NCI-H2029 (cell line): ENCODE data around the gene KIFAP3.
"Not testable (repeated sequence)": the region's sequence is repeated elsewhere in the genome, so short reads cannot be mapped to it uniquely, and the experiment has no call there.

Experiments used
- DNase-seq: peaks from one replicate; lab custom pipeline; 2025; lab: John Stamatoyannopoulos, UW

Gene KIFAP3

DNA sequence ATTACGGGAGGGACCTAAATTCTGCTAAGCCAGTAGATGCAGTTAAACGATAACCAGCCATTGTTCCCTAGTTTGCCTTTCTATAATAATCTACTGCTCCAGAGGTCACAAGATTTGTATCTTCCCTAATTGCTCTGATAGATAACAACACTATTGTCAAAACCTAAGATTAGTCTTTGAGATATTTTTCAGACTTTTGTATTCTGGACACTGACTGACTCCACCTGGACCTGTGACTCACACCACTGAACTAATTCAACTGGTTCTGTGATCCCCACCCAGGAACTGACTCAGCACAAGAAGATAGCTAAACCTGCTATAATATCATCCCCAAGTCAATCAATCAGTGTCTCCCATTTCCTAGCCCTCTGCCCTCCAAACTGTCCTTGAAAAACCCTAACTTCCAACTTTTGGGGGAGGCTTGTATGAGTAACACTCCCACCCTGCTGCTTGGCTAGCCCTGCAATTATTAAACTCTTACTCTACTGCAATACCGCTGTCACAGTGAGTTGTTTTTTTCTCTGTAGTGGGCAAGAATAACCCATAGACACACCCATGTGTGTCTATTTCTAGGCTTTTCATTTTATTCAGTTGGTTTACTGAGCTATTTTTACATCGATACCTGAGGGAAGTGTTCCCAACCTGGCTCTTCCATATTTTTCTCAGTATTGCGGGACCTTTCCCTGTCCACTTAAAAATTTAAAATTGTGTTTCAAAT lies 11.2 kb downstream of the KIFAP3 start:
- no peak for DNase-seq

DNA sequence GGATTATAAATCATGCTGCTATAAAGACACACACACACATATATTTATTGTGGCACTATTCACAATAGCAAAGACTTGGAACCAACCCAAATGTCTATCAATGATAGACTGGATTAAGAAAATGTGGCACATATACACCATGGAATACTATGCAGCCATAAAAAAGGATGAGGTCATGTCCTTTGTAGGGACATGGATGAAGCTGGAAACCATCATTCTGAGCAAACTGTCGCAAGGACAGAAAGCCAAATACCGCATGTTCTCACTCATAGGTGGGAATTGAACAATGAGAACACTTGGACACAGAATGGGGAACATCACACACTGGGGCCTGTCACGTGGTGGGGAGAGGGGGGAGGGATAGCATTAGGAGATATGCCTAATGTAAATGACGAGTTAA lies 12.8 kb downstream of the KIFAP3 start:
- not testable (repeated sequence) for DNase-seq

DNA sequence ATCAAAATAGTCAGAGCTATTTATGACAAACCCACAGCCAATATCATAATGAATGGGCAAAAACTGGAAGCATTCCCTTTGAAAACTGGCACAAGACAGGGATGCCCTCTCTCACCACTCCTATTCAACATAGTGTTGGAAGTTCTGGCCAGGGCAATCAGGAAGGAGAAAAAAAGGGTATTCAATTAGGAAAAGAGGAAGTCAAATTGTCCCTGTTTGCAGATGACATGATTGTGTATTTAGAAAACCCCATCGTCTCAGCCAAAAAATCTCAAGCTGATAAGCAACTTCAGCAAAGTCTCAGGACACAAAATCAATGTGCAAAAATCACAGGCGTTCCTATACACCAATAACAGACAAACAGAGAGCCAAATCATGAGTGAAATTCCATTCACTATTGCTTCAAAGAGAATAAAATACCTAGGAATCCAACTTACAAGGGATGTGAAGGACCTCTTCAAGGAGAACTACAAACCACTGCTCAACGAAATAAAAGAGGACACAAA lies 14.4 kb downstream of the KIFAP3 start:
- not testable (repeated sequence) for DNase-seq

DNA sequence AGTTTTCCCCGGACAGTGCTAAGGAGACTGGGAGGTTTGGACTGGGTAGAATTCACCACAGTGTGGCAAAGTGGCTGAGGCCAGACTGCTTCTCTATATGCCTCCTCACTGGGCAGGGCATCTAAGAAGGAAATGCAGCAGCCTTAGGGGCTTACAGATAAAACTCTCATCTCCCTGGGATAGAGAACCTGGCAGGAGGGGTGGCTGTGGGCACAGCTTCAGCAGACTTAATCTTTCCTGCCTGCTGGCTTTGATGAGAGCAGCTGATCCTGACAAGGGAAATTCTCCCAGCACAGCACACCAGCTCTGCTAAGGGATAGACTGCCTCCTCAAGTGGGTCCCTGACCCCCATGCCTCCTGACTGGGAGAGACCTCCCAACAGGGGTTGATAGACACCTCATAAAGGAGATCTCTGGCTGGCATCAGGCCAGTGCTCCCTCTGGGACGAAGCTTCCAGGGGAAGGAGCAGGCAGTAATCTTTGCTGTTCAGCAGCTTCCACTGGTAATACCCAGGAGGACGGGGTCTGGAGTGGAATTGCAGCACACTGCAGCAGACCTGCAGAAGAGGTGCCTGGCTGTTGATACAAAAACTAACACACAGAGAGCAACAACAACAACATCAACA lies 25.2 kb downstream of the KIFAP3 start:
- no peak for DNase-seq

DNA sequence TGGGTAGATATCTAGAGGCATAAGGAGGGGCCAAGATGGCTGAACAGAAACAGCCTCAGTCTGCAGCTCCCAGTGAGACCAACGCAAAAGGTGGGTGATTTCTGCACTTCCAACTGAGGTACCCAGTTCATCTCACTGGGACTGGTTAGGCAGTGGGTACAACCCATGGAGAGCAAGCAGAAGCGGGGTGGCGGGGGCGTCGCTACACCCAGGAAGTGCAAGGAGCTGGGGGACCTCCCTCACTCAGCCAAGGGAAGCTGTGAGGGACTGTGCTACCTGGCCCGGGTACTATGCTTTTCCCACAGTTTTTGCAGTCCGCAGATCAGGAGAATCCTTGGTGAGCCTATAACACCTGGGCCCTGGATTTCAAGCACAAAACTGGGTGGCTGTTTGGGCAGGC lies 26.0 kb downstream of the KIFAP3 start:
- no peak for DNase-seq

DNA sequence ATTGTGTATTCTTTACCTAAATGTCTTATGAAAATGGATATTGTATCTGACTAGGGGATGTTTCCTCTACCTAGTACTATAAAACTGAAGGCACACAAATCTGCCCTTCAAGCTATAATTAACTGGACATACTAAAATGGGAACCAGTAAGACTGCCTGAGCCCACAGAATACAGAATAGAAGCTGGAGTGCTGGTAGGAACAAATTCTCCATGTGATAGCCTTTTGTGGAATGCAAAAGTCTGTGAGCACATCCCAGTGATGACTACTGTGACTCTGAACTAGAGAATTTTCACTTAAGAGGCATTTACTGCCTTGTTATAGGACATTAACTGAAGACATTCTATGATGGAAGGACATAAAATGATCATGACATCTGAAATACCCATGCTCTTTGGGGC lies 30.3 kb downstream of the KIFAP3 start:
- no peak for DNase-seq

DNA sequence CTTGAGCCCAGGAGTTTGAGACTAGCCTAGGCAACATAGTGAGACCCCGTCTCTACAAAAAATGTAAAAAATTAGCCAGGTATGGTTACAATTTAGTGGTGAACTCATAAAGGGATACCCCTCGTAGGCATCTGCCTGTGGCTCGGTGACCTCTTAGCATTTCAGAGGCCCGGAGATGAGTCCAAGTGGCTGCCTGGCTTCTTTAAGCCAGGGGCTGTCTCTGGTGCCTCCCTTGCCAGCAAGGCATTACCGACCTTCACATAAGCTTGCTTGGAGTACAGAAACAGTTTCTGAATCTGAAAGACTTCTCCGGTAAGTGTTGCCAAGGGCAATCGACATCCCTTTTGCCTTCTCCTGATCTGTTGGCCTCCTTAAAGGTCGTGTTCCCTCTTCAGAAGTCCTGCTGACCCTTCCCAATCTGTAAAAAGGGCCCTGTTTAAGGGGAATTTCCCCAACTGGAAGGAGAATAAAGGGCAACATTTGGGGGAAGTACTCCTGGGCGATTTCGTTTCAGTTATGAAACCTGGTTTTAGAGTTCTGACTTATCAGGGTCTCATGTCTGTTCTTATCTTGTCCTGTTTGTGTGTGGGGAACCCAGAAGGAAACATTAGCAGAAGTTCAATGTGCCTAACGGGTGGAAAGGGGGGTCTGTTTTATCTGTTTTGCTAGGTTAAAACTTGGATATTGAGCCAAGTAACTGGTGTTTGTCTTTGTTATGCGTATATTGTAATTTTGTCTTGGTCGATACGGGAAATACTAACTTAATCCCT lies 32.9 kb downstream of the KIFAP3 start:
- DNase-seq: no peak

DNA sequence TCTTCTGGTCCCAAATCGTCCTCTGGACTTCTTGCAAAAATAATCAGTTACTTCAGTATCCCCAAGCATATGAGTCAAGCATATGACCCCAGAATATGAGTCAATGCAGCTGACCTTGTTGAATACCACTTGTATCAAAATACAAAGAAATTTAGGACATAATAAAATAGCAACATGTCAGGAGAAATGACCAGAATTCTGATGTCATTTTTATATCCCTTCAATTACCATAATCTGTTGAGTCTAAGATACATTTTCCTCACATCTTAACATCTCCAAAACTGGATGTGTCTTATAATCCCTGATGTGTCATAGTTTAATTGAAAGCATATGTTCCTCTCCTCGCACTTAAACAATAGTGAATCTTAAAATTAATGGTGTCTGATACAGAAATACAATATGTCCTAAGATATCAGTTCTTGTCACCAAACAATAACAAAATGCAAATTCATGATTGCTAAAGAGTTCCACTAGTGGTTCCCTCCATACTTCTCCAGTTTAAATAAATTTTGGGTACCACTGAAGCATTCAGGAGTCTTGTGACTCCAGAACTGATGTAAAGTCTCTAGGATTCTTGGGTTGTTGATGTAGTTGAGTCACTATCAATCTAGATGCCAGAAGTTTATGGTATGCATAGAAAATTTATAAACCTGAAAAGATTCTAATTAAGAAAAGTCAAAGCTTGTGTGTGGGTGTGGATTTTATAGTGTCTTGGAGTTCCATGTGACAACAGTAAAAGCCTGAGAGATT lies 41.8 kb downstream of the KIFAP3 start:
- DNase-seq: no peak

DNA sequence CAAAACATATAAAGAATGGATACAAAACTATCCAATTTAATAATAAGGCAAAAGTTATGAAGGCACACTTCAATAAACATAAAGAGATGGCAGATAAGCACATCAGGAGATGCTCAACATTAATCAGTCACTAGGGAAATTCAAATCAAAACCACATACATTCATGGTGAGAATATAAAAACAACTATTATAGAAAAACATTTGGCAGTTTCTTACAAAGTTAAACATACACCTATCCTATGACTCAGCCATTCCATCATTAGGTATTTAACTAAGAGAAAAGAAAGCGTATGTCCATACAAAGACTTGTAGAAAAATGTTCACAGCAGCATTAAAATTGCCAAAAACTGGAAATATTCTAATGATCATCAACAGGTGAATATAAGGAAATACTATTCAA lies 44.3 kb downstream of the KIFAP3 start:
- no peak for DNase-seq

DNA sequence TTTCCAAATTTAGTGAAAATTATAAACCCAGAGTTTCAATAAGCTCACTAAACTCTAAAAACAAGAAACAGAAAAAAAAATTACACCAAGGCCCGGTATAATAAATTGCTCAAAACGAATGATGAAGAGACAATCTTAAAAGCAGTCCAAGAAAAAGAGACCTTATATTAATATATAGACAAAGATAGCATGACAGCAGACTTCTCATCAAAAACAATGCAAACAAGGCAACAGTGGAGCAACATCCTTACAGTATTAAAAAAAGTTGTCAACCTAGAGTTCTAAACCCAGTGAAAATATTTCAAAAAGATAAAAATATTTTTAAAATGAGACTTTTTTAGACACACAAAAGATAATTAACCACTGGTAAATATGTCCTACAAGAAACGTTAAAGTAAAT lies 46.7 kb downstream of the KIFAP3 start:
- no peak for DNase-seq

DNA sequence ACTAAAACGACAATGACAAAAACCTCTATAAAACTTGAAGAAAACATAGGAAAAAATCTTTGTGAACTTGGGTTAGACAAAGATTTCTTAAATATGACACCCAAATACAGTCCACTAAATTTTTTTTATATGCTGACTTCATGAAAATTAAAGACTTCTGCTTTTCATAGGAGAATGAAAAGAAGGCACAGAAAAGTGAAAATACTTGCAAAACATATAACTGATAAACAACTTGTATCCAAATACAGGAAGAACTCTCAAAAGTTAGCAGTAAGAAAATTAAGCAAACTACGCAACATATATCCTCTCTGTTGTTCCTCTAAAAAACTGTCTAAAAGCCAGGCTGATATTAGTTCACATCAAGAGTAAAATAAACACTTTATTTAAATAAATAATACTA lies 53.6 kb downstream of the KIFAP3 start:
- DNase-seq: no peak

DNA sequence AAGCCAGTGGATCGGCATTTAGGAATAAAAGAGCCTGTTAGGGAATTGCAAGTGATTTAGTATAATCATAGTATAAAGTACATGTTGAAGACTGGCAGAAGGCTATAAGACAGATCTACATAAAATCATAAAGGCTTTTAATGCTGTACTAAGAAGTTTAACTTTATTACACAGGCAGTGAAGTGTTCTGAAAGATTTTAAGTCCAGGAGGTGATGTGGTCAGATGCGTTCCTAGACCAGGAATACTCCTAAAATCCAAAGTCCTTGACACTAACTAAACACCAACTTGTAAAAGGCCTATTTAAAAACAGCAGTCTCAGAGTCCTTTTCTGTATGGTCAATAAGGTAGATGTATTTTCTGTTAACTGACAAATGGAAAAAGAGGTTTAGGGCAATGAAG lies 57.0 kb downstream of the KIFAP3 start:
- no peak for DNase-seq

DNA sequence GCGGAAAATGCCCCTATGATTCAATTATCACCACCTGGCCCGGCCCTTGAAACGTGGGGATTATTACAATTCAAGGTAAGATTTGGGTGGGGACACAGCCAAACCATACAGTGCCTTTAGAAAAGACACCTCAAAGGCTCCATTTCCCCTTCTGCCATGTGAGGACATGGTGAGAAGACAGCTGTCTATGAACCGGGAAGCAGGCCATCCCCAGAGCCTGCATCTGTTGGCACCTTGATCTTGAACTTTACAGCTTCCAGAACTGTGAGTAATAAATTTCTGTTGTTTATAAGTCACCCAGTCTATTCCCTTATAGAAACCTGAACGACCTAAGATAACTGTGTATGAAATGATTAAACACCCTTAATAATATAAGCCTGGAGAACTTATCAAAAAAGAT lies 61.6 kb downstream of the KIFAP3 start:
- no peak for DNase-seq

DNA sequence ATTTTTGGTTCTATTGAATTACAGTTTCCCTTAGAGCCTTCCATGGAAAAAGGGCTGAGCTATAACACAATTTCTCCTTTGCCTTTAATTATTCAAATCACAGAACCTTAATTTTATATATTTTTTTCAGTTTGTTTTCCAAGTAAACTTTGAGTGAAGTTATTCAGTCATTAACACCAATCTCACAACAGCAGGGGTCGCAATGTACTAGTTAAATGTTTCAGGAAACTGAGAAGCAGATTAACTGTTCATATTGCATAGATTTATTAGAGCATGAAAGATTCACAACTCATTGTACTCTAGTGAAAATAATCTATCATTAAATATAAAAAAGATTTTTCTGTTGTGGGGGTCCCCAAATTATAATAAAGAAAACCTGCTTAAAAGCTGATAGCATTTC lies 64.1 kb downstream of the KIFAP3 start:
- DNase-seq: no peak

DNA sequence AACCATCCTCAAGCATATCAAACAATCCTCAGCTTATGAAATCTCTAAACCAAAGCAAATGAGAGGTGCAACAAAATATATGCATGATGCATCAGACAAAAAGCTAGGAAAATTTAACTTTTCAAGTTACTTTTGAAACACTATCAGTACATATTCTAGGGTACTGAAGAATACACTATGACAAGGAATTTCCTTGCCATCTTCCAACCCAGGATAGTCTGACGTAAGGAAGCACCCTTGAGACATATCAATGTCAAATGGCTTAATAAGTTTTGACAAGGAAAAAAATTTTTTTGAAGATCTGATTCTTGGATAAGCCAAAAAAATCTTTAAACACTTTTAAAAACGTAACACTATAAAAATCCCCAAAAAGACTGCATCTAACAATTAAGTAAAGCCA lies 64.9 kb downstream of the KIFAP3 start:
- DNase-seq: no peak

DNA sequence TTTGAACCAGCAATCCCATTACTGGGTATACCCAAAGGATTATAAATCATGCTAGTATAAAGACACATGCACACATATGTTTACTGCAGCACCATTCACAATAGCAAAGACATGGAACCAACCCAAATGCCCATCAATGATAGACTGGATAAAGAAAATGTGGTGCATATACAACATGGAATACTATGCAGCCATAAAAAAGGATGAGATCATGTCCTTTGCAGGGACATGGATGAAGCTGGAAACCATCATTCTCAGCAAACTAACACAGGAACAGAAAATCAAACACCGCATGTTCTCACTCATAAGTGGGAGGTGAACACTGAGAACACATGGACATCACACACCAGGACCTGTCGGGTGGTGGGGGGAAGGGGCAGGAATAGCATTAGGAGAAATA lies 65.8 kb downstream of the KIFAP3 start:
- DNase-seq: not testable (repeated sequence)

DNA sequence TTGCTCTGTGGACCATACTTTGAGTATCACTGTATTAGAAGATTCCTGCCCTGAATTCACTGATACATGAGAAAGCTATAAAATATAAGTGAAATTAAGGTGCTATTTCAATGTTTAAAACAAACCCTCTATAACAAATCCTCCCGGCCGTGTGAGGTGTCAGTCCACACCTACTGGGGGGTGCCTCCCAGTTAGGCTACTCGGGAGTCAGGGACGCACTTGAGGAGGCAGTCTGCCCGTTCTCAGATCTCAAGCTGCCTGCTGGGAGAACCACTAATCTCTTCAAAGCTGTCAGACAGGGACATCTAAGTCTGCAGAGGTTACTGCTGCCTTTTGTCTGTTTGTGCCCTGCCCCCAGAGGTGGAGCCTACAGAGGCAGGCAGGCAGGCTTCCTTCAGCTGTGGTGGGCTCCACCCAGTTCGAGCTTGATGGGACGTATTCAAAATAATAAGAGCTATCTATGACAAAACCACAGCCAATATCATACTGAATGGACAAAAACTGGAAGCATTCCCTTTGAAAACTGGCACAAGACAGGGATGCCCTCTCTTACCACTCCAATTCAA lies 71.1 kb downstream of the KIFAP3 start:
- not testable (repeated sequence) for DNase-seq

DNA sequence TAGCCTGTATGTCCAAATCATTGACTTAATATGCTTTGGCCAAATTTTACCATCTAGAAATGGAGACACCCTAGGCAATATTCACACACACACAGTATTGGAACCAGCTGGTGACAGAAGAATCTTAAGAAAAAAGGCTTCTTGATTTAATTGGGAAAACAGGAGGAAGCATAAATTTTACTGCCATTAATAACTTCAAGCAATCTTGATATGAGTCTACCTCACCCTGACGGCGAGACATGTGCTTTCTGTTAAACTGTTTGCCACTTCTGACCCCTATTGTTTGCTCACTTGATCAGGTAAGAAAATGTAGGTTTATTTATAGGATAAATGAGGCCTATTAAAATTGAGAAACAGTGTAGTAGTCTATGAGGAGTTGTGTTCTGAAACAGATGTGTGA lies 73.2 kb downstream of the KIFAP3 start:
- DNase-seq: no peak

DNA sequence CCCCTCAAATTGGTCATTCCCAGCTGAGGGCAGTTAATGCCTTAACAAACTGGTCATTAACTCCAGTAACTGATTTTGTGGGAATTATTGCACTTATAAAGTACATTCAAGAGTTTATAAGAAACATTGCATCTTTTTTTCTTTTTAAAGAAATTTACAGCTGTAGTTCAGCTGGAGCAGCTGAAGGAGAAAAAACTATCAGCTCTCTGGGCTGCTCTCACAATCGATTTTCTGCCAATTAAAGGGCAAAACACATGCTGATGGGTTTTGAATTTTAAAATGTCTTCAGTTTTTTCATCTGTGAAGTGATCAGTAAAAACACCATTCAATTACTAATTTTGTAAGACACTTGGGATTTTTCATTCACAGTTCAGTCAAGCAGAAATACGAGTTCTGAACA lies 74.7 kb downstream of the KIFAP3 start:
- no peak for DNase-seq

DNA sequence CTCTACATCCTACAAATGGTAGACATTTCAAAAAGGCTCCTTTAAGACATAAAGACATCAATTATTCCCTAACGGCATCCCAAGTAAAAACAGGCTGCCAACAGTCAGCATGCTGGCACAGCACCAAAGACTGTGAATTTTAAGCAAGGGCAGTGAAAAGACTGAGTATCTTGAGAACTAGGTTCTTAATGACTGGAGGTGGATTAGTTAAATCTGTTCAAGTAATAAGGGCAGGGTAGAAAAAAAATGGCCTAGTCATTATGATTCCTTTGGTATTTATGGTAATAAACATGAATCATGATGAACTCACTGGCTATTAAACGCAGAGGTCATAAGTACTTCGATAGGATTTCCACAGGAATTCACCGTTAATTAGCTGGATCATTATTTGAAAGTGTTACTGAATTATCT lies 75.2 kb downstream of the KIFAP3 start:
- DNase-seq: no peak

DNA sequence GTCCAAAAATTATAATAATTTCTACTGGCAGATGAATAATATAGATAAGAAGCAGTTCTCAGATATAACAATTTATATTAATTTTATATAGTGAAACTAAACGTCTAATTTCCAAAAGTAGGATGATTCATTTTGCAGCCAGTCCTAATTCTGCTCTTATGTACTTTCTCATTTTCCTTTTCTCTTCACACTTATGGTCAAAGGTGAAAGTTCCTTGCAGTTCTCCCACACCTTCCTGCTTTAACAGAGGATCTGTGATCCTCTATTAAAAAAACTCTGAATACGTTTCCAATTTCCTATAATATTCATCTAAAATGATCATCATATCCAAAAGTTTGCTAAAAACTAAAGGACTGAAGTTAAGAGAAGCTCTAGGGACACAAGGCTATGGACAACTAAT lies 78.5 kb downstream of the KIFAP3 start:
- no peak for DNase-seq

DNA sequence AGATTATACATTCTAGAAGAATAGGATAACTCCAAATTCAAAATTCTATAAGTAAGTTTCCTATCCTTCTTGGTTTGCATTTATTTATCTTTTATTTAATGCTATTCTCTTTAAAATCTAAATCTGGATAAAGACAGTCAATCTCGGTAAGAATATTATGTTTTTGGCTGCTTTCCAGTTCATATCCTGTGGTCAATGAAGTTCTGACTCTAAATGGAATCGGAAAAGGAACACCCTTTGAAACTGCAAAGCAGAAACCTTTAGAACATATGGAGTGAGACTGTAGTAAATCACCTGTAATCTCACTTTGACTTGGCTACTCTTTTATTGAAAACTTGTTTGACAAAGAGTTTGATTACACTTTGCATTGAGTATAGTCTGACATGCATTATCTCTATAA lies 85.2 kb downstream of the KIFAP3 start:
- DNase-seq: no peak
